HCT116 (cell line): ENCODE measurements around the gene ZCCHC3. TPM values are rescaled to one million over a fixed set of nuclear protein-coding genes. Genes with fewer than 3 reads are reported as not detected.

Experiments
- ATF3 ChIP-seq: IDR thresholded peaks from 2 replicates; pipeline ENCODE4 v1.6.1; 2012
- CBX3 ChIP-seq: IDR thresholded peaks from 2 replicates; pipeline ENCODE4 v1.6.1; 2012; ENCODE audit warnings: low read depth
- ELF1 ChIP-seq: IDR thresholded peaks from 2 replicates; pipeline ENCODE4 v1.6.1; 2012; ENCODE audit warnings: low read depth, borderline replicate concordance
- EZH2phosphoT487 ChIP-seq: fragments of 200-600 bp; IDR thresholded peaks from 2 replicates; pipeline ENCODE4 v1.6.1; 2018; ENCODE audit warnings: antibody characterized with exemption, borderline replicate concordance
- JUND ChIP-seq: IDR thresholded peaks from 2 replicates; pipeline ENCODE4 v1.6.1; 2012
- POLR2A ChIP-seq: IDR thresholded peaks from 2 replicates; pipeline ENCODE4 v1.7.0; 2011; ENCODE audit warnings: borderline replicate concordance; ENCODE audit not compliant: insufficient read depth, insufficient read length; ENCODE audit errors: extremely low read depth
- RAD21 ChIP-seq: IDR thresholded peaks from 2 replicates; pipeline ENCODE4 v1.6.1; 2012; ENCODE audit warnings: low read depth, mild to moderate bottlenecking
- SIN3A ChIP-seq: IDR thresholded peaks from 2 replicates; pipeline ENCODE4 v1.6.1; 2012; ENCODE audit warnings: low read depth
- SRF ChIP-seq: IDR thresholded peaks from 2 replicates; pipeline ENCODE4 v1.6.1; 2012; ENCODE audit warnings: low read depth
- TCF7L2 ChIP-seq: IDR thresholded peaks from 2 replicates; pipeline ENCODE4 v1.7.0; 2011; ENCODE audit warnings: borderline replicate concordance, inconsistent platforms; ENCODE audit not compliant: insufficient read depth, insufficient read length; ENCODE audit errors: extremely low read depth
- YY1 ChIP-seq: IDR thresholded peaks from 2 replicates; pipeline ENCODE4 v1.6.1; 2011; ENCODE audit warnings: low read length, low read depth, moderate library complexity, mild to moderate bottlenecking; ENCODE audit not compliant: insufficient replicate concordance; ENCODE audit errors: extremely low read depth
- total RNA-seq: library from RNA; stranded (reverse); gene quantifications from one replicate; pipeline ENCODE4 v1.2.1, GENCODE V29; 2021; ENCODE audit not compliant: unreplicated experiment
- TF ChIP-seq, protein P1 (sequence below): IDR thresholded peaks from 2 replicates; pipeline ENCODE4 v1.6.1; 2012; ENCODE audit warnings: low read depth
- TF ChIP-seq, protein P2 (sequence below): IDR thresholded peaks from 2 replicates; pipeline ENCODE4 v1.6.1; 2012

Gene ZCCHC3
- total RNA-seq, 1 experiment from 2014 or later, result 19.3 TPM

- TF ChIP-seq, protein P1, sequence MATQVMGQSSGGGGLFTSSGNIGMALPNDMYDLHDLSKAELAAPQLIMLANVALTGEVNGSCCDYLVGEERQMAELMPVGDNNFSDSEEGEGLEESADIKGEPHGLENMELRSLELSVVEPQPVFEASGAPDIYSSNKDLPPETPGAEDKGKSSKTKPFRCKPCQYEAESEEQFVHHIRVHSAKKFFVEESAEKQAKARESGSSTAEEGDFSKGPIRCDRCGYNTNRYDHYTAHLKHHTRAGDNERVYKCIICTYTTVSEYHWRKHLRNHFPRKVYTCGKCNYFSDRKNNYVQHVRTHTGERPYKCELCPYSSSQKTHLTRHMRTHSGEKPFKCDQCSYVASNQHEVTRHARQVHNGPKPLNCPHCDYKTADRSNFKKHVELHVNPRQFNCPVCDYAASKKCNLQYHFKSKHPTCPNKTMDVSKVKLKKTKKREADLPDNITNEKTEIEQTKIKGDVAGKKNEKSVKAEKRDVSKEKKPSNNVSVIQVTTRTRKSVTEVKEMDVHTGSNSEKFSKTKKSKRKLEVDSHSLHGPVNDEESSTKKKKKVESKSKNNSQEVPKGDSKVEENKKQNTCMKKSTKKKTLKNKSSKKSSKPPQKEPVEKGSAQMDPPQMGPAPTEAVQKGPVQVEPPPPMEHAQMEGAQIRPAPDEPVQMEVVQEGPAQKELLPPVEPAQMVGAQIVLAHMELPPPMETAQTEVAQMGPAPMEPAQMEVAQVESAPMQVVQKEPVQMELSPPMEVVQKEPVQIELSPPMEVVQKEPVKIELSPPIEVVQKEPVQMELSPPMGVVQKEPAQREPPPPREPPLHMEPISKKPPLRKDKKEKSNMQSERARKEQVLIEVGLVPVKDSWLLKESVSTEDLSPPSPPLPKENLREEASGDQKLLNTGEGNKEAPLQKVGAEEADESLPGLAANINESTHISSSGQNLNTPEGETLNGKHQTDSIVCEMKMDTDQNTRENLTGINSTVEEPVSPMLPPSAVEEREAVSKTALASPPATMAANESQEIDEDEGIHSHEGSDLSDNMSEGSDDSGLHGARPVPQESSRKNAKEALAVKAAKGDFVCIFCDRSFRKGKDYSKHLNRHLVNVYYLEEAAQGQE, result no peak
- no peak for TF ChIP-seq CBX3
- peak; percentile 8 for TF ChIP-seq YY1
- TF ChIP-seq SRF, result no peak
- TF ChIP-seq POLR2A, result no peak
- TF ChIP-seq ATF3, result no peak
- TF ChIP-seq ELF1, result no peak
- TF ChIP-seq EZH2phosphoT487, result no peak
- TF ChIP-seq JUND, result no peak
- TF ChIP-seq RAD21, result peak; percentile 90
- peak; percentile 72 for TF ChIP-seq TCF7L2
- TF ChIP-seq, protein P2, sequence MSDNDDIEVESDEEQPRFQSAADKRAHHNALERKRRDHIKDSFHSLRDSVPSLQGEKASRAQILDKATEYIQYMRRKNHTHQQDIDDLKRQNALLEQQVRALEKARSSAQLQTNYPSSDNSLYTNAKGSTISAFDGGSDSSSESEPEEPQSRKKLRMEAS, result peak; percentile 57
- TF ChIP-seq SIN3A, result no peak
Observed at GRCh38 chr20:266596-267562, 30.5 kb upstream of the ZCCHC3 start (continued).
